HL-60 (cell line): ENCODE measurements around the gene CWC25.

Experiments
- POLR2AphosphoS5 ChIP-seq: IDR thresholded peaks from 2 replicates; pipeline ENCODE4 v1.6.1; 2012; ENCODE audit warnings: low read depth
- TF ChIP-seq, protein P1 (sequence below): IDR thresholded peaks from one replicate; pipeline ENCODE4 v1.5.1; 2011; ENCODE audit warnings: low read length, control low read depth, inconsistent platforms; ENCODE audit not compliant: insufficient read depth

- no peak for TF ChIP-seq POLR2AphosphoS5
- TF ChIP-seq, protein P1, sequence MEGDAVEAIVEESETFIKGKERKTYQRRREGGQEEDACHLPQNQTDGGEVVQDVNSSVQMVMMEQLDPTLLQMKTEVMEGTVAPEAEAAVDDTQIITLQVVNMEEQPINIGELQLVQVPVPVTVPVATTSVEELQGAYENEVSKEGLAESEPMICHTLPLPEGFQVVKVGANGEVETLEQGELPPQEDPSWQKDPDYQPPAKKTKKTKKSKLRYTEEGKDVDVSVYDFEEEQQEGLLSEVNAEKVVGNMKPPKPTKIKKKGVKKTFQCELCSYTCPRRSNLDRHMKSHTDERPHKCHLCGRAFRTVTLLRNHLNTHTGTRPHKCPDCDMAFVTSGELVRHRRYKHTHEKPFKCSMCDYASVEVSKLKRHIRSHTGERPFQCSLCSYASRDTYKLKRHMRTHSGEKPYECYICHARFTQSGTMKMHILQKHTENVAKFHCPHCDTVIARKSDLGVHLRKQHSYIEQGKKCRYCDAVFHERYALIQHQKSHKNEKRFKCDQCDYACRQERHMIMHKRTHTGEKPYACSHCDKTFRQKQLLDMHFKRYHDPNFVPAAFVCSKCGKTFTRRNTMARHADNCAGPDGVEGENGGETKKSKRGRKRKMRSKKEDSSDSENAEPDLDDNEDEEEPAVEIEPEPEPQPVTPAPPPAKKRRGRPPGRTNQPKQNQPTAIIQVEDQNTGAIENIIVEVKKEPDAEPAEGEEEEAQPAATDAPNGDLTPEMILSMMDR: no peak
Observed at GRCh38 chr17:38871247-38872015, 46.3 kb upstream of the CWC25 start.
